ENCODE results near the gene RLN2.
A peak's percentile ranks its signal among the peaks of the same experiment; 100 is the strongest.
"Not testable (repeated sequence)": the region's sequence is repeated elsewhere in the genome, so short reads cannot be mapped to it uniquely, and the experiment has no call there.

The RLN2 gene

DNA sequence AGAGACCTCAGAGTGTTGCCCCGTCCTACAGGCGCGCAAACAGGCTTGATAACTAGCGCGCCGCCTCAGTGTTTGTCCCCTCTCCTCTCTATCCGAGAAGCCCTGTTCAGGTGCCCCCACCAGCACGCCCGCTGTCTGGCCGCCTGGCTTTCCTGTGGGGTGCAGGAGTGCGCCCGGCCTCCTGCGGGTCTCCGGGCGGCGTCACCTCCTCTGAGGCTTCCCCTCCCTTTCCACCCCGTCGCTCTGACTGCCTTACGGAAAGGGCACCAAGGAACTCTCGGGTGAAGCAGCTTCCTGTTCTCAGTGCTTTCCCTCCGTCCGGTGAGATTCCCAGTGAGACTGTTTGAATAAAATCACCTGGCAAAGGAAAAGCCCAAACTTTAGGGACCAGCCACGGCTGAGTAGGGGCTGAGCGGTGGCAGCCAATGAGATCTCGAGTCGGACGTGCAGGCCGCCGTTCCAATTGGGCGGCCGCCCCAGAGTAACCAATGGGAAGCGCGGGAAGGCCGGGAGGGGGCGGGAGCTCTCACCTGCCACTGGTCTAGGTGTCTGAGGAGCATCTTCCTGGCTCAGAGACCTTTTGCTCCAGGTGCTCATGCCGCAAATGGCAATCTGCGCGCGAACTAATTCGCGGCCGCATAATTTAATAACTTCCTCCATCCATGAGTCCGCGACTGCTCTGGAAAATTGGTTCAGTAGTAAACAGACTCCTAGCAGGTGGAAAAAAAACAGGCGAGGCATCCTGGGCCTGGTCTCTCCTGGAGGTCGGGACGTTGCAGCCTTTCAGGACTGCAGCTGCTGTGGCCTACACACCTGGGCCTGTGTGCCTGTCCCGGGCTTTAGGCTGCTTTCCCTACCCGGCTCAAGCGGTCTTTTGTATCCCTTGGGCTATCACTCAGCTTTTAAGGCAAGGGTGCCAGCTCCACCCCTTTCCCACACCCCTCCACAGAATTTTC lies at the start of gene RLN2:
TSS of gene RLN2 (minus strand) at position 877 of the 956 bp plus-strand sequence. CDS start at position 741, 136 bp downstream.
- DNase-seq, result peak in 1 of 2 experiments; percentile 22

- no peak for DNase-seq
Observed at GRCh38 chr9:5354184-5354583, 49.7 kb upstream of the RLN2 start.

DNA sequence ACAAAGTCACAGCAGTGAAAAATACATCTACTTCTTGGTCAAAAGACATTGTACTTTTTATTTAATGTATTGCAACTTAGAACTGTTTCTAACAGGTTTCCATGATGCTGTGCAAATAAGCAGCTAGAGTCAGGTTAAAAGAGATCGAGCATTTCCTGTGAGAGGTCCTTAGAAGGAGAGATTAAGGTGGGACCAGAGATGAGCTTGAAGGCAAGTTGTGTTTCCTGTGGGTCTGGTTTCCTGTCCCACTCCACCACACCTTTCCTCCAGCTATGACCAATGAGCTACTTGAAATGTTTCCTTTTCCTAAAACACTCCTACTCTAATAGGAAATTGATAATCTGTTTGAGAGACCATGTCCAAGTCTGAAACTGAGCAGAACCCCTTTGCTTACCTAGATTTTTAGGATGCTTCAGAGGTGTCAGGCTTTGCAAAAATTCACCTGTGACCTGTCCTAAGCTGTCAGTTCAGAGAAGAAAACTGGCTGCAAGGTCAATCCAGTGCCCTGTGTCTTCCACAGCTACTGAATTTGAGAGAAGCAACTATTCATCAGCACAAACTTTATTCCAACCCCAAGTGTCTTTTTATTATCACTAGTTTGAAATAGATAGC lies 48.2 kb upstream of the RLN2 start:
- DNase-seq, result no peak

DNA sequence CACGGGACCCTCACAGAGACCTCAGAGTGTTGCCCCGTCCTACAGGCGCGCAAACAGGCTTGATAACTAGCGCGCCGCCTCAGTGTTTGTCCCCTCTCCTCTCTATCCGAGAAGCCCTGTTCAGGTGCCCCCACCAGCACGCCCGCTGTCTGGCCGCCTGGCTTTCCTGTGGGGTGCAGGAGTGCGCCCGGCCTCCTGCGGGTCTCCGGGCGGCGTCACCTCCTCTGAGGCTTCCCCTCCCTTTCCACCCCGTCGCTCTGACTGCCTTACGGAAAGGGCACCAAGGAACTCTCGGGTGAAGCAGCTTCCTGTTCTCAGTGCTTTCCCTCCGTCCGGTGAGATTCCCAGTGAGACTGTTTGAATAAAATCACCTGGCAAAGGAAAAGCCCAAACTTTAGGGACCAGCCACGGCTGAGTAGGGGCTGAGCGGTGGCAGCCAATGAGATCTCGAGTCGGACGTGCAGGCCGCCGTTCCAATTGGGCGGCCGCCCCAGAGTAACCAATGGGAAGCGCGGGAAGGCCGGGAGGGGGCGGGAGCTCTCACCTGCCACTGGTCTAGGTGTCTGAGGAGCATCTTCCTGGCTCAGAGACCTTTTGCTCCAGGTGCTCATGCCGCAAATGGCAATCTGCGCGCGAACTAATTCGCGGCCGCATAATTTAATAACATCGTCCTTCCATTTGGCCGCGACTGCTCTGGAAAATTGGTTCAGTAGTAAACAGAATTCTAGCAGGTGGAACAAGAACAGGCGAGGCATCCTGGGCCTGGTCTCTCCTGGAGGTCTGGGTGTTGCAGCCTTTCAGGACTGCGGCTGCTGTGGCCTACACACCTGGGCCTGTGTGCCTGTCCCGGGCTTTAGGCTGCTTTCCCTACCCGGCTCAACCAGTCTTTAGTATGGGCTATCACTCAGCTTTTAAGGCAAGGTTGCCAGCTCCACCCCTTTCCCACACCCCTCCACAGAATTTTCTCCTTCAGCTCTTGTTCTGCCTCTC lies 34.8 kb upstream of the RLN2 start, which contains the start of gene RLN1:
TSS of gene RLN1 (minus strand) at position 885 of the 990 bp plus-strand sequence. CDS start at position 755, 130 bp downstream.
- peak in 1 of 2 experiments; percentile 30 for DNase-seq

DNA sequence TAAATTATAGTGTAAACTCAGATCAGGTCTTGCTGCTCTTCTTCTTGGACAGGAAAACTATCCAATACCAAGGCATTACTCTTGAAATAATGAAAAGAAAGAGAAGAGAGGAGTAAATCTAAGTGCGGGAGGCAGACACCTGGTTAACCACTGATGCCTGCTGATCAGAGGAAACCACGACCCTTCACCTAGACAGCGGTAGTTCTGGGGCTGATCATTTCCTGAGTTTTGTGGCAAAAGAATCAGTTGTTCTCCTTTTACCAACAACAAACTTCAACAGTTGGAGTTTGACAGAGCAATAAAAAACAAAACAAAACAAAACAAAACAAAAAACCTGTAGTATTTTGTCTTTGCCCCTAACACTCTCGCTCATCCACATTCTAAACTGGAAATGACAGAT lies 32.2 kb upstream of the RLN2 start:
- DNase-seq, result no peak

GRCh38 chr9:5331276-5331675 lies 26.8 kb upstream of the RLN2 start:
- not testable (repeated sequence) for DNase-seq

DNA sequence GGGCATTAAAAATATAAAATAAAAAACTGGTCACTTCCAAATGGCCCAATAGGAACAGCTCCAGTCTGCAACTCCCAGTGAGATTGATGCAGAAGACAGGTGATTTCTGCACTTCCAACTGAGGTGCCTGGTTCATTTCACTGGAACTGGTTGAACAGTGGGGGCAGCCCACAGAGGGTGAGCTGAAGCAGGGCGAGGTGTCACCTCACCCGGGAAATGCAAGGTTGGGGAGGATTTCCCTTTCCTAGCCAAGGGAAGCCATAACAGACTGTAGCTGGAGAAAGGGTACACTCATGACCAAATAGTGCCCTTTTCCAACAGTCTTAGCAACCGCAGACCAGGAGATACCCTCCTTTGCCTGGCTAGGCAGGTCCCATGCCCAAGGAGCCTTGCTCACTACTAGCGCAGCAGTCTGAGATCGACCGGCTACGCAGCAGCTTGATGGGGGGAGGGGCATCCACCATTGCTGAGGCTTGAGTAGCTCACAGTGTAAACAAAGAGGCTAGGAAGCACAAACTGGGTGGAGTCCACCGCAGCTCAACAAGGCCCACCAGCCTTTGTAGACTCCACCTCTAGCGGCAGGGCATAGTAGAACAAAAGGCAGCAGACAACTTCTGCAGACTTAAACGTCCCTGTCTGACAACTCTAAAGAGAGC lies 22.5 kb upstream of the RLN2 start:
- DNase-seq, result no peak

- DNase-seq, result no peak
Observed at GRCh38 chr9:5326187-5326586, 21.7 kb upstream of the RLN2 start.

- DNase-seq, result not testable (repeated sequence)
Observed at GRCh38 chr9:5321601-5322000, 17.1 kb upstream of the RLN2 start.

DNA sequence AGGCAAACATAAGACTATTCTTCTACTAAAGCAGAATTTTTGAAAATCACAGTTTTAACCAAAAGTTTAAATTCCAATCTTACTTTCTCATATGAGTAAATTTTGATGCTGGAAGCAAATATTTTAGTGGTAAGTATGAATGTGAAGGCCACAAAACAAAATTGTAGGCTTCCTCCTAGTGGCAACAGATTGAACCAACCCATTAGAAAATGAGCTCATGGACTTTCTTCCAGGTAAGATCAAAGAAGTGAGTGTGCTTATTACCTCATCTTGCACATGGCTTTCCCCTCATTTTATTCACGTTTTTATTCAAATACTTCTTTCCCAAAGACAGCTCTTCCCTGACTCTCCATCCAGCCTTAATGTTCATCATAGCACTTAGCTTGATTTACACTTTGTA lies 16.5 kb upstream of the RLN2 start:
- DNase-seq, result no peak

DNA sequence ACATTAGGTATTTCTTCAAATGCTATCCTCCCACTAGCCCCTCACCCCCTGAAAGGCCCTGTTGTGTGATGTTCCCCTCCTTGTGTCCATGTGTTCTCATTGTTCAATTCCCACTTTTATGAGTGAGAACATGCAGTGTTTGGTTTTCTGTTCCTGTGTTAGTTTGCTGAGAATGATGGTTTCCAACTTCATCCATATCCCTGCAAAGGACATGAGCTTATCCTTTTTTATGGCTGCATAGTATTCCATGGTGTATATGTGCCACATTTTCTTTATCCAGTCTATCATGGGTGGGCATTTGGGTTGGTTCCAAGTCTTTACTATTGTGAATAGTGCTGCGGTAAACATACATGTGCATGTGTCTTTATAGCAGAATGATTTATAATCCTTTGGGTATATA lies 11.9 kb upstream of the RLN2 start:
- not testable (repeated sequence) for DNase-seq

DNA sequence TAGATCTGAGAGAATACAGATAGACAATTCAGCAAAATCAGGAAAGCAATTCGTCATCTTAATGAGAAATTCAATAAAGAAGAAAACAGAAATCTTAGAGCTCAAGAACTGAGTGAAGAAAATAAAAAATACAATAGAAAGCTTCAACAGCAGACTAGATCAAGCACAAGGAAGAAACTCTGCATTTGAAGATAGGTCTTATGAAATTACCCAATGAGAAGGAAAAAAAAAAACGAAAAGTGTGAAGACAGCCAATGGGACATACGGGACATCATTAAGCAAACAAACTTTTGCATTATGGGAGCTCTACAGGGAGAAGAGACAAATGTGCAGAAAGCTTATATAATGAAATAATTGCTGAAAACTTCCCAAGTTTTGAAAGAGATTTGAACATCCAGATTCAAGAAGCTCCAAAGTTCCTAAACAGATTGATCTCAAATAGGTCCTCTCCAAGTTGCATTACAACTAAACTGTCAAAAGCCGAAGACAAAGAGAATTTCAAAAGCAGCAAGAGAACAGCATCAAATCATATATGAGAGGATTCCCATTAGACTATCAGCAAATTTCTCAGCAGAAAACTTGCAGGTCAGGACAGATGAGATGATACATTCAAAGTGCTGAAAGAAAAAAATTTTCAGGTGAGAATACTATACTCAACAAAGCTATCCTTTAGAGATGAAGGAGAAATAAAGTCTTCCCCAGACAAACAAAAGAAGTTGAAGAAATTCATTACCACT lies 10.8 kb upstream of the RLN2 start:
- no peak for DNase-seq

DNA sequence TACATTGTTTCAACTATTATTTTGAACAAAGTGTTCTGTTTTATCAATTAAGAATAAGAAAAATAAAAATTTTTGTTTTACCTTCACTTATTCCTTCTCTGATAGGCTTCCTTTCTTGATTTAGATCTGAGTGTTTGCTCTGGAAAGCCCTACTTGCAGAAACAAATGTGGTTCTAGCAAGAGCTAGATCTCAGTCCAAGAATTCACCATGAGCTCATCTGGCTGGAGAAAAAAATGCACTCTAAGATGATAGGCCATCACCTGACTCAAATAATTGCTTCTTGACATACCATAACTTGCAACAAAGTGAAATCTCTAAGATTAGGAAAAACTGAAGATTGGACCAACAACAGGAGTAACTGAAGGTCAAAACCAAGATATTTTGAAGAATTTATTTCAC lies 6.3 kb upstream of the RLN2 start:
- no peak for DNase-seq

GRCh38 chr9:5305741-5306140 lies 1.2 kb upstream of the RLN2 start:
- no peak for DNase-seq

- DNase-seq, result no peak
Observed at GRCh38 chr9:5301544-5301943, 3.0 kb downstream of the RLN2 start.

DNA sequence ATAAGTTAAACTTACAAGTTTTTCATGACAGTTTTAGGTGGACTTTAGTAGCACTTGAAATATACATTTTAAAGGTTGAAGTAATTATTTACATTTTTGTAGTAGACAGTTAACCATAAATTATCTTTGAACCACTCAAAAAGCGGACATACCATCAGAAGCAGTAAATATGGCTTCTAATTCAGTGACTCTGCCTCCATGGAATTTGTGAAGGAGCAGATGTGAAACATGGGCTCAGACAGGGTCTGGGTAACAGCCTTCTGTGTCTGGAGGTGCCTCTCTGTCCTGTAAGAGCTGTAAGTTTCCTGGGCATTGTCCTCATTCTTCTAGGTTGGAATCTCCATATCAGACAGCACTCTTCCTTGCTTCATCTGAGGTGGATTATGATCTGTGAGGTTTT lies 12.4 kb downstream of the RLN2 start:
- DNase-seq, result no peak

DNA sequence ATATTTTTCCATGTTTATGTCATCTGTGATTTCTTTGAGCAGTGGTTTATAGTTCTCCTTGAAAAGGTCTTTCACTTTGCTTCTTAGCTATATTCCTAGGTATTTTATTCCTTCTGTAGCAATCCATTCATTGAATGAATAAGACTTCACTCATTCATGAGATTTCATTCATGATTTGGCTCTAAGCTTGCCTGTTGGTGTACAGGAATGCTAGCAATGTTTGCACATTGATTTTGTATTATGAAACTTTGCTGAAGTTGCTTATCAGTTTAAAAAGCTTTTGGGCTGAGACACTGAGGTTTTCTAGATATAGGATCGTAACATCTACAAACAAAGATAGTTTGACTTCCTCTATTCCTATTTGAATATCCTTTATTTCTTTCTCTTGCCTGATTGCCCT lies 15.9 kb downstream of the RLN2 start:
- DNase-seq, result no peak

- DNase-seq, result no peak
Observed at GRCh38 chr9:5286262-5286661, 18.3 kb downstream of the RLN2 start.

DNA sequence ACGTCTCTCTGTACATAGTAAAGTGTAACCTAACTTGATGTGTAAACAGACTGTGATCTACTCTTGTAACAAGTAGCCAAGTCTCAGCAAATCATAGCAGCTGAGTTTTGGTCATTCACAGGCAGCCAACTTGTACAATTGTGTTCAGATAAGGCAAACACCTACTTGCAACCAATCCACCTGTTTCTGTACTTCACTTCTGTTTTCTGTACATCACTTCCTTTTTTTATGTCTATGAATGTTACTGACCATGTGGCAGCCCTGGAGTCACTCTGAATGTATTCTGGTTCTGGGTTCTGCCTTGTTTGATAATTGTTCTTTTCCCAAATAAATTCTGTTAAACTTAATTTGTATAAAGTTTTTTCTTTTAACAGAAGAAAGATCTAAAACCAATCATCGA lies 26.0 kb downstream of the RLN2 start:
- DNase-seq, result no peak

- no peak for DNase-seq
Observed at GRCh38 chr9:5274770-5275169, 29.7 kb downstream of the RLN2 start.

DNA sequence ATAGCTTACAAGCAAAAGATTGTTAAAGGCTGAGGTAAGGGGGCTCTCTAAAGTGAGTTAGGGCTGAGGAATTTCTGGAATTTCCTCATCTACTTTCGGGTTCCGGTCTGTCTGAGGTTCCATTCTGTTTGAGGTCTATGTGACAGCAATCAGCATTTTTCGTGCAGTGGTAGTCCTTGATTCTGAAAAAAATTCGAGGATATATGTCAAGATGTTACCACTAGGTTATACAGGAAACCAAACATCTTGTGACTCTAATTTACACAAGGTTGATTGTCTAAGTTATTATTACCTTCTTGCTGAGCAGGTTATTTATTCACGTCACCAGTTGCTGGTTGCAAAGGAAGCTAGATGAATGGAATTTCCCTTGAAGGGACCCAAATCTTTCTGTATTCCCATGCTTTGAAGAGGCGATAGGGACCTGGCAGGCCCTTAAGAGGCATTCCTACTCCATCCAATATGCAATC lies 35.2 kb downstream of the RLN2 start:
- no peak for DNase-seq

All from NCI-H526 (cell line).